ENCODE data around the gene EGFR.

EGFR gene

GRCh38 chr7:55144333-55145317 is 125.8 kb downstream of the EGFR start:
- Histone ChIP-seq H3K27ac (no peak overlapping the region), H3K4me3 (no peak overlapping the region)
- DNase-seq (ENCODE audit: low spot score), result no peak
- TF ChIP-seq CTCF (IDR thresholded peaks at IDR 0.05), result no peak

- no peak overlapping the region for H3K4me3 ChIP-seq
- DNase-seq (ENCODE audit: low spot score), result no peak
- TF ChIP-seq CTCF (IDR thresholded peaks at IDR 0.05), result no peak
- H3K27ac ChIP-seq, result no peak overlapping the region
Observed at GRCh38 chr7:55145606-55146005, 126.8 kb downstream of the EGFR start.

- no peak for DNase-seq (ENCODE audit: low spot score)
- H3K27ac ChIP-seq, result no peak overlapping the region
- no peak overlapping the region for H3K4me3 ChIP-seq
- no peak for TF ChIP-seq CTCF (IDR thresholded peaks at IDR 0.05)
Observed at GRCh38 chr7:55147101-55147500, 128.3 kb downstream of the EGFR start.

GRCh38 chr7:55147736-55148135 is 128.9 kb downstream of the EGFR start:
- no peak overlapping the region for H3K4me3 ChIP-seq
- no peak for DNase-seq (ENCODE audit: low spot score)
- no peak for TF ChIP-seq CTCF (IDR thresholded peaks at IDR 0.05)
- H3K27ac ChIP-seq, result no peak overlapping the region

- no peak for DNase-seq (ENCODE audit: low spot score)
- no peak for TF ChIP-seq CTCF (IDR thresholded peaks at IDR 0.05)
- H3K4me3 ChIP-seq, result no peak overlapping the region
- H3K27ac ChIP-seq, result no peak overlapping the region
Observed at GRCh38 chr7:55148571-55148970, 129.8 kb downstream of the EGFR start.

- TF ChIP-seq CTCF (IDR thresholded peaks at IDR 0.05), result no peak
Observed at GRCh38 chr7:55149001-55149400, 130.2 kb downstream of the EGFR start.

GRCh38 chr7:55150166-55150565 is 131.3 kb downstream of the EGFR start:
- no peak for TF ChIP-seq CTCF (IDR thresholded peaks at IDR 0.05)
- no peak for DNase-seq (ENCODE audit: low spot score)
- Histone ChIP-seq H3K27ac (no peak overlapping the region), H3K4me3 (no peak overlapping the region)

More at GRCh38 chr7:55149001-55149400, 130.2 kb downstream of the EGFR start:
- DNase-seq (ENCODE audit: low spot score), result no peak
- Histone ChIP-seq H3K27ac (no peak overlapping the region), H3K4me3 (no peak overlapping the region)

Measured in coronary artery (tissue), 2 donors.